Endothelial cell of umbilical vein (primary cell): ENCODE results near the gene BRD2. TPM values are rescaled to one million over a fixed set of nuclear protein-coding genes. Genes with fewer than 3 reads are reported as not detected.
A peak's percentile ranks its signal among the peaks of the same experiment; 100 is the strongest.

Experiments used
- BruUV-seq: library from RNA; stranded (reverse); fragments of 400-500 nt; replicated peaks from 2 replicates; lab custom pipeline; 2021; lab: Mats Ljungman, UMichigan
- CTCF ChIA-PET: fragments of 300-600, 350-600 bp; sonication (Branson Sonifier 250); formaldehyde crosslinking; loops from one replicate; lab custom pipeline; 2021; ENCODE audit warnings: antibody characterized with exemption, inconsistent platforms; lab: Charles Lee
- POLR2A ChIA-PET: fragments of 300-600, 350-600 bp; sonication (Branson Sonifier 250); formaldehyde crosslinking; loops from one replicate; lab custom pipeline; 2021; ENCODE audit warnings: antibody characterized with exemption, inconsistent platforms; lab: Charles Lee
- DNase-seq: peaks from one replicate; pipeline ENCODE4 v3.0.0-alpha.2; 2011; ENCODE audit warnings: low read depth, low spot score
- FAIRE-seq: peaks from 2 replicates; lab custom pipeline; 2011; peaks lifted over from hg19 to GRCh38; lab: Jason Lieb, UNC
- H2AFZ ChIP-seq: 2 replicates; pipeline ENCODE4 v1.6.0; 2012; ENCODE audit warnings: low read depth, low read length, control low read depth, inconsistent platforms
- H3K27ac ChIP-seq: 2 replicates; pipeline ENCODE4 v1.5.1; 2011; ENCODE audit warnings: low read depth, mild to moderate bottlenecking, control low read depth, low read length, moderate library complexity; ENCODE audit not compliant: insufficient read depth
- H3K27me3 ChIP-seq, 2 experiments: 2 replicates each; pipeline versions ENCODE4 v1.6.0 to v1.6.1; 2011; ENCODE audit warnings: low read length in 2 of 2, mixed read lengths in 1 of 2; ENCODE audit not compliant: control insufficient read depth in 2 of 2, insufficient read depth in 2 of 2
- H3K36me3 ChIP-seq, 2 experiments: 2 replicates in 1 of 2; 3 replicates in 1 of 2; pipeline ENCODE4 v1.5.1; 2011; ENCODE audit warnings: low read length in 2 of 2, mild to moderate bottlenecking in 1 of 2, moderate library complexity in 1 of 2; ENCODE audit not compliant: control insufficient read depth in 2 of 2, insufficient read depth in 2 of 2; ENCODE audit errors: extremely low read depth in 1 of 2
- H3K4me1 ChIP-seq: 3 replicates; pipeline ENCODE4 v1.5.1; 2011; ENCODE audit warnings: mild to moderate bottlenecking, low read length; ENCODE audit not compliant: control insufficient read depth, insufficient read depth; ENCODE audit errors: extremely low read depth
- H3K4me2 ChIP-seq: 2 replicates; pipeline ENCODE4 v1.6.1; 2011; ENCODE audit warnings: low read length, control low read depth, mixed read lengths; ENCODE audit not compliant: insufficient read depth
- H3K4me3 ChIP-seq, 3 experiments: fragments of 200-600 bp in 1 of 3; sonication (generic), shearing (Covaris generic) in 1 of 3; replicated peaks in 1 of 3; 2 replicates each; pipeline ENCODE4 v1.5.1; 2011 to 2016; ENCODE audit warnings: control low read depth in 3 of 3, low read length in 3 of 3, mild to moderate bottlenecking in 2 of 3, inconsistent platforms in 1 of 3, low read depth in 1 of 3, moderate library complexity in 1 of 3; ENCODE audit not compliant: insufficient read depth in 1 of 3
- H3K79me2 ChIP-seq: 2 replicates; pipeline ENCODE4 v1.6.0; 2012; ENCODE audit warnings: low read length, inconsistent platforms; ENCODE audit not compliant: control insufficient read depth, insufficient read depth
- H3K9ac ChIP-seq: replicated peaks from 2 replicates; pipeline ENCODE3; 2011; ENCODE audit warnings: low read length, control low read depth; ENCODE audit not compliant: insufficient read depth; ENCODE audit errors: extremely low read depth
- H3K9me1 ChIP-seq: replicated peaks from 3 replicates; pipeline ENCODE4 v1.6.0; 2011; ENCODE audit warnings: mild to moderate bottlenecking, low read length; ENCODE audit not compliant: control insufficient read depth, insufficient read depth; ENCODE audit errors: extremely low read depth
- H3K9me3 ChIP-seq: replicated peaks from 2 replicates; pipeline ENCODE4 v1.5.1; 2012; ENCODE audit warnings: low read length, inconsistent platforms; ENCODE audit not compliant: control insufficient read depth, insufficient read depth
- H4K20me1 ChIP-seq: replicated peaks from 2 replicates; pipeline ENCODE3; 2011; ENCODE audit warnings: mild to moderate bottlenecking, low read length; ENCODE audit not compliant: control insufficient read depth, insufficient read depth; ENCODE audit errors: extremely low read depth
- EZH2 ChIP-seq: IDR thresholded peaks from 2 replicates; pipeline ENCODE4 v1.6.1; 2012; ENCODE audit warnings: borderline replicate concordance, low read depth, mild to moderate bottlenecking, moderate library complexity, low read length, inconsistent platforms; ENCODE audit not compliant: severe bottlenecking
- GATA2 ChIP-seq: IDR thresholded peaks from 2 replicates; pipeline ENCODE4 v1.7.0; 2011; ENCODE audit warnings: low read depth, mild to moderate bottlenecking, moderate library complexity, mixed read lengths, low read length; ENCODE audit not compliant: insufficient read length, insufficient read depth
- POLR2A ChIP-seq: IDR thresholded peaks from 2 replicates; pipeline ENCODE4 v1.6.1; 2012; ENCODE audit warnings: low read depth, mild to moderate bottlenecking, control low read depth, low read length
- POLR2AphosphoS5 ChIP-seq: IDR thresholded peaks from 2 replicates; pipeline ENCODE4 v1.6.1; 2012; ENCODE audit warnings: low read depth, mild to moderate bottlenecking, control low read depth, low read length, moderate library complexity; ENCODE audit not compliant: insufficient read depth
- dilution Hi-C: fragments of 300-500 bp; cut with MboI; formaldehyde crosslinking; loops from one replicate; pipeline ENCODE4 v1.15.0; 2019; ENCODE audit warnings: low sequenced_read_pairs; ENCODE audit not compliant: extremely low pct_ligation_motif_present
- intact Hi-C: fragments of 100-400 bp; cut with micrococcal nuclease; formaldehyde crosslinking; loops from one replicate; pipeline ENCODE4 v1.10.0; 2022
- polyA plus RNA-seq, 4 experiments: library from polyadenylated mRNA; depleted of rRNA in 3 of 4; stranded (reverse) in 3 of 4; unstranded in 1 of 4; fragments of >200 nt; gene quantifications; 2 replicates each; pipeline versions ENCODE4 v1.2.1 to v1.2.3, GENCODE V29; 2011 to 2012; ENCODE audit warnings: missing spikeins in 1 of 4
- total RNA-seq: library from RNA; stranded (reverse); gene quantifications from 2 replicates; pipeline ENCODE4 v1.2.3, GENCODE V29; 2021
- TF ChIP-seq, protein P1 (sequence below), 2 donors: IDR thresholded peaks; 1 replicate in 1 of 2; 2 replicates in 1 of 2; pipeline ENCODE4 v1.5.1; 2011; ENCODE audit warnings: low read length in 2 of 2, mild to moderate bottlenecking in 2 of 2, moderate library complexity in 2 of 2, control low read depth in 1 of 2, inconsistent platforms in 1 of 2, low read depth in 1 of 2; ENCODE audit not compliant: insufficient read depth in 1 of 2; ENCODE audit errors: extremely low read depth in 1 of 2
- TF ChIP-seq, protein P2 (sequence below): IDR thresholded peaks from 2 replicates; pipeline ENCODE4 v1.6.1; 2011; ENCODE audit not compliant: insufficient read depth, insufficient read length

Gene BRD2
- total and polyA plus RNA-seq, 2 donors (not counting 3 experiments of a cell fraction or from before 2014, with no cell fraction given): 131 to 197 TPM

DNA sequence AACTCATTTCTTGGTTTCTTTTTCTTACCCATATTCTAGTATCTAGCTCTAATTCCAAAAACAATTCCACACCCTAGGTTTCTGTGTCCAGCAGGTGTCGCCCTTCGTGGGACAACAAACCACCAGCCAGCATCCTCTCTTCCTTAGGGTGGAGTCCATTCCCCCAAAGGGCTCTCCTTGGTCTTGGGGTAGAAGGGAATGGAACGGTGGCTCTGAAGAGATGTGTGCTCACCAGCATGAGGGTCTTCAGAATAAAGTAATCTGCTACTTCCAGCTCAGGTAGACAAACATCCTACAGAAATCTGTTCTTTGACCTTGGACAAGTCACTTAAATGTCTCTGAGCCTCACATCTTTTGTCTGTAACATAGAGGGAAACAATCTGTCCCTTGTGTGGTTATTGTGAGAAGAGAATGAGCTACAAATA is 34.7 kb upstream of the BRD2 start:
- Histone ChIP-seq H3K79me2 (no peaks in the 10 kb centered on the region), H3K27me3 (peaks cover 41 to 73% of the 10 kb centered on the region in 2 experiments), H2AFZ (no peak overlapping the region), H3K4me2 (no peak overlapping the region), H3K9me1 (no peaks in the 10 kb centered on the region), H3K9ac (no peak overlapping the region), H3K4me1 (no peaks in the 10 kb centered on the region), H3K4me3 (no peak overlapping the region), H3K27ac (no peak overlapping the region), H3K36me3 (no peaks in the 10 kb centered on the region), H4K20me1 (no peaks in the 10 kb centered on the region), H3K9me3 (no peaks in the 10 kb centered on the region)
- dilution Hi-C loops: no loop called here
- POLR2A ChIA-PET: interaction anchor here (0.6 to 3.6 kb wide), 3 partner anchors 20 to 51 kb away, joined by 4 to 30 read pairs (median 7); no protein-coding TSS in a partner anchor
- CTCF ChIA-PET: interaction anchor here (0.6 to 8.5 kb wide), 64 partner anchors 9 to 532 kb away, joined by 3 to 580 read pairs (median 5); partner anchors contain the start of genes BRD2, HLA-DMA, HLA-DOA and HLA-DPB1
- DNase-seq (peak; percentile 76), FAIRE-seq (peak; percentile 84)
- intact Hi-C loops: loop anchor here (1.0 to 5.0 kb wide), 4 partner anchors 14 to 51 kb away; no protein-coding TSS in a partner anchor
- no peak for TF ChIP-seq POLR2A
- TF ChIP-seq, protein P1, sequence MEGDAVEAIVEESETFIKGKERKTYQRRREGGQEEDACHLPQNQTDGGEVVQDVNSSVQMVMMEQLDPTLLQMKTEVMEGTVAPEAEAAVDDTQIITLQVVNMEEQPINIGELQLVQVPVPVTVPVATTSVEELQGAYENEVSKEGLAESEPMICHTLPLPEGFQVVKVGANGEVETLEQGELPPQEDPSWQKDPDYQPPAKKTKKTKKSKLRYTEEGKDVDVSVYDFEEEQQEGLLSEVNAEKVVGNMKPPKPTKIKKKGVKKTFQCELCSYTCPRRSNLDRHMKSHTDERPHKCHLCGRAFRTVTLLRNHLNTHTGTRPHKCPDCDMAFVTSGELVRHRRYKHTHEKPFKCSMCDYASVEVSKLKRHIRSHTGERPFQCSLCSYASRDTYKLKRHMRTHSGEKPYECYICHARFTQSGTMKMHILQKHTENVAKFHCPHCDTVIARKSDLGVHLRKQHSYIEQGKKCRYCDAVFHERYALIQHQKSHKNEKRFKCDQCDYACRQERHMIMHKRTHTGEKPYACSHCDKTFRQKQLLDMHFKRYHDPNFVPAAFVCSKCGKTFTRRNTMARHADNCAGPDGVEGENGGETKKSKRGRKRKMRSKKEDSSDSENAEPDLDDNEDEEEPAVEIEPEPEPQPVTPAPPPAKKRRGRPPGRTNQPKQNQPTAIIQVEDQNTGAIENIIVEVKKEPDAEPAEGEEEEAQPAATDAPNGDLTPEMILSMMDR (IDR thresholded peaks at IDR 0.05; ENCODE audit: extremely low read depth in 1 of 2, insufficient read depth in 1 of 2, low read depth in 1 of 2, low read length in 2 of 2): peak; percentile 73
- no TSS peak for BruUV-seq

DNA sequence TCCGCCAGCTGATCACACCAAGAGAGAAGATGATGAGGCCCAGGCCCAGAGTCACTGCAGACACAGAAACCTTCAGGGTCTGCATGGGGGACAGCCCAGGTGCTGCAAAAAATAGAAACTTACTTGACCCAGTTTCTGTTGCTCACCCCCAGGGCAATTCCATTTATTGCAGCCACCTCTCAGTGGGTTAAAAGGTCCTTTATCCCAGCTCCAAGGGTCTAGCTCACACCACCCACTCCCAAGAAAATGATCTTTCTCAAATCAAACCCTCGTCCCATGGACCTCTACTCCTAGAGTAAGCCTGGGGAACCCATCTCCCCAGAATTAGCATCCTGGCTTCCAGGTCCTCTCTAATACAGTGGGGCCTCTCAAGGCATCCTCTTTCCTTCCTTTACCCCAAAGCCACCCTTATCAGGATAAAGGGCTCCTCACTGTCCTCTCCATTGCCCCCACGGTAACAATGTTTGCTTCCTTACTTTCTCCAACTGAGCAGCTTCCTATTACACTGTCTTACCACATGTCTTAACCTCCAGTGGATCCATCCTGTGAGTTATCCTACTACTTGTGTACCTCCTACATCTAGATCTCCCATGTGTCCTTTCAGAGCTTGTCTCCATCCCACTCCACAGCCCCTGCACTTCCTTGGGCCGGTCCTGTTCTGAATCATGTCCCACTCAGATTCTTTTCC is 32.7 kb upstream of the BRD2 start:
- no peak overlapping the region for H2AFZ ChIP-seq
- intact Hi-C loops: no loop called here
- POLR2A ChIA-PET: interaction anchor here (0.5 to 3.6 kb wide), 2 partner anchors 36 to 43 kb away, joined by 3 to 30 read pairs; no protein-coding TSS in a partner anchor

More for the DNA sequence above, 32.7 kb upstream of the BRD2 start:
- H3K9me1 ChIP-seq: no peaks in the 10 kb centered on the region
- H4K20me1 ChIP-seq: no peaks in the 10 kb centered on the region
- H3K4me1 ChIP-seq: no peaks in the 10 kb centered on the region
- no TSS peak for BruUV-seq
- H3K4me2 ChIP-seq: no peak overlapping the region
- H3K9ac ChIP-seq: no peak overlapping the region
- FAIRE-seq (no peak), DNase-seq (no peak)
- dilution Hi-C loops: no loop called here
- CTCF ChIA-PET: interaction anchor here (0.6 to 8.5 kb wide), 5 partner anchors 12 to 68 kb away, joined by 3 to 580 read pairs (median 59); partner anchors contain the start of gene HLA-DMA
- peaks cover 44 to 75% of the 10 kb centered on the region in 2 experiments for H3K27me3 ChIP-seq
- H3K36me3 ChIP-seq: no peaks in the 10 kb centered on the region
- no peak overlapping the region for H3K4me3 ChIP-seq
- H3K27ac ChIP-seq: no peak overlapping the region
- TF ChIP-seq POLR2AphosphoS5 (no peak), GATA2 (no peak), EZH2 (peak; percentile 20)
- TF ChIP-seq, protein P2, sequence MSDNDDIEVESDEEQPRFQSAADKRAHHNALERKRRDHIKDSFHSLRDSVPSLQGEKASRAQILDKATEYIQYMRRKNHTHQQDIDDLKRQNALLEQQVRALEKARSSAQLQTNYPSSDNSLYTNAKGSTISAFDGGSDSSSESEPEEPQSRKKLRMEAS: no peak
- H3K9me3 ChIP-seq: no peaks in the 10 kb centered on the region
- no peaks in the 10 kb centered on the region for H3K79me2 ChIP-seq
